HG02571 (cell line): ENCODE data around the gene INTS6.

ENCODE experiments used
- ATAC-seq: cut with Tn5 transposase; IDR thresholded peaks from one replicate; pipeline ENCODE4 v1.9.1; 2021; ENCODE audit warnings: mild to moderate bottlenecking, moderate library complexity; ENCODE audit not compliant: unreplicated experiment

Gene INTS6

GRCh38 chr13:51455532-51455931 is 2.7 kb upstream of the INTS6 start:
- no peak for ATAC-seq

GRCh38 chr13:51453959-51454703 is 1.3 kb upstream of the INTS6 start:
- no peak for ATAC-seq

- ATAC-seq: peak; percentile 29
Observed at GRCh38 chr13:51453207-51453958, 547 bp upstream of the INTS6 start.

- peak; percentile 22 for ATAC-seq
Observed at GRCh38 chr13:51451467-51452360, 1.1 kb downstream of the INTS6 start.

- ATAC-seq: no peak
Observed at GRCh38 chr13:51451134-51451466, 1.7 kb downstream of the INTS6 start.

- no peak for ATAC-seq
Observed at GRCh38 chr13:51449018-51449417, 3.8 kb downstream of the INTS6 start.

- no peak for ATAC-seq
Observed at GRCh38 chr13:51444922-51445321, 7.9 kb downstream of the INTS6 start.

GRCh38 chr13:51440381-51440780 is 12.5 kb downstream of the INTS6 start:
- ATAC-seq: no peak

GRCh38 chr13:51437550-51438127 is 15.2 kb downstream of the INTS6 start:
- no peak for ATAC-seq

- no peak for ATAC-seq
Observed at GRCh38 chr13:51435002-51435578, 17.7 kb downstream of the INTS6 start.

- no peak for ATAC-seq
Observed at GRCh38 chr13:51432576-51432975, 20.3 kb downstream of the INTS6 start.

GRCh38 chr13:51426982-51427381 is 25.9 kb downstream of the INTS6 start:
- no peak for ATAC-seq

- ATAC-seq: no peak
Observed at GRCh38 chr13:51425410-51426042, 27.3 kb downstream of the INTS6 start.

- no peak for ATAC-seq
Observed at GRCh38 chr13:51423766-51424165, 29.1 kb downstream of the INTS6 start.

GRCh38 chr13:51422484-51422883 is 30.4 kb downstream of the INTS6 start:
- no peak for ATAC-seq

- no peak for ATAC-seq
Observed at GRCh38 chr13:51420681-51421490, 31.9 kb downstream of the INTS6 start.

GRCh38 chr13:51419001-51419636 is 33.7 kb downstream of the INTS6 start:
- no peak for ATAC-seq

- no peak for ATAC-seq
Observed at GRCh38 chr13:51417716-51418115, 35.1 kb downstream of the INTS6 start.

- peak; percentile 65 for ATAC-seq
Observed at GRCh38 chr13:51416107-51416506, 36.7 kb downstream of the INTS6 start.
